GM12864 (cell line): ENCODE data around the gene OR6S1.

ENCODE experiments used
- DNase-seq: peaks from one replicate; pipeline ENCODE4 v3.0.0-alpha.2; 2011; ENCODE audit warnings: low read depth
- H3K4me3 ChIP-seq: 2 replicates; pipeline ENCODE4 v1.5.1; 2011; ENCODE audit warnings: mild to moderate bottlenecking, low read depth, low read length, control low read depth
- TF ChIP-seq, protein P1 (sequence below): IDR thresholded peaks from 2 replicates; pipeline ENCODE4 v1.5.1; 2011; ENCODE audit warnings: low read depth, mild to moderate bottlenecking, moderate library complexity, low read length, control low read depth, inconsistent platforms; ENCODE audit errors: missing control alignments

Gene OR6S1

DNA sequence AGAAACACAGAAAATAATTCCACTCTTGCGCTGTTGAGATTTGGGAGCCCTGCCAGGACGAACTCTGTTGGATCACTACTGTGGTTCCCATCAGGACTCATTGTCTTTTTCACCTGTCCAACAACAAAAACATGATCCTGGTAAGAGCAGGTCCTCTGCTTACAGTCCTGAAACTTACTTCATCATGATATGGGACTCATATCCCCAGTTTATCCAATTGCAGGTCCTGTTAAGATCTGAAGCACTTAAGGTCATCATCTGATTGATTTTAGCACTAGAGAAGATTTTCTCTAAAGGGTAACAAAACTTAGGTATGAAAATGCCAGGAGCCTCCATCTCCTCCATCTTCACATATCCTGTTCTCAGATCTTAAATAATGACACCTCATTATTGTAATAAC lies at the start of gene OR6S1:
Gene OR6S1 (minus strand): TSS at position 101 of the 400 bp plus-strand sequence. CDS start 0 bp downstream, at position 101.
- DNase-seq, result no peak
- TF ChIP-seq, protein P1, sequence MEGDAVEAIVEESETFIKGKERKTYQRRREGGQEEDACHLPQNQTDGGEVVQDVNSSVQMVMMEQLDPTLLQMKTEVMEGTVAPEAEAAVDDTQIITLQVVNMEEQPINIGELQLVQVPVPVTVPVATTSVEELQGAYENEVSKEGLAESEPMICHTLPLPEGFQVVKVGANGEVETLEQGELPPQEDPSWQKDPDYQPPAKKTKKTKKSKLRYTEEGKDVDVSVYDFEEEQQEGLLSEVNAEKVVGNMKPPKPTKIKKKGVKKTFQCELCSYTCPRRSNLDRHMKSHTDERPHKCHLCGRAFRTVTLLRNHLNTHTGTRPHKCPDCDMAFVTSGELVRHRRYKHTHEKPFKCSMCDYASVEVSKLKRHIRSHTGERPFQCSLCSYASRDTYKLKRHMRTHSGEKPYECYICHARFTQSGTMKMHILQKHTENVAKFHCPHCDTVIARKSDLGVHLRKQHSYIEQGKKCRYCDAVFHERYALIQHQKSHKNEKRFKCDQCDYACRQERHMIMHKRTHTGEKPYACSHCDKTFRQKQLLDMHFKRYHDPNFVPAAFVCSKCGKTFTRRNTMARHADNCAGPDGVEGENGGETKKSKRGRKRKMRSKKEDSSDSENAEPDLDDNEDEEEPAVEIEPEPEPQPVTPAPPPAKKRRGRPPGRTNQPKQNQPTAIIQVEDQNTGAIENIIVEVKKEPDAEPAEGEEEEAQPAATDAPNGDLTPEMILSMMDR, result no peak
- H3K4me3 ChIP-seq, result no peak within 1 kb of the TSS

- no peak overlapping the region for H3K4me3 ChIP-seq
- TF ChIP-seq, protein P1, result peak; percentile 75
- DNase-seq, result no peak
These were observed 49.6 kb upstream of the OR6S1 start for GRCh38 chr14:20690848-20691640.

- TF ChIP-seq, protein P1, result no peak
- no peak for DNase-seq
- H3K4me3 ChIP-seq, result no peak within 1 kb of the TSS
These were observed 46.8 kb upstream of the OR6S1 start, which contains the start of gene ANG for GRCh38 chr14:20688167-20688839. Gene ANG (plus strand): TSS chr14:20688764. CDS start chr14:20693565, 4,801 bp downstream.

DNA sequence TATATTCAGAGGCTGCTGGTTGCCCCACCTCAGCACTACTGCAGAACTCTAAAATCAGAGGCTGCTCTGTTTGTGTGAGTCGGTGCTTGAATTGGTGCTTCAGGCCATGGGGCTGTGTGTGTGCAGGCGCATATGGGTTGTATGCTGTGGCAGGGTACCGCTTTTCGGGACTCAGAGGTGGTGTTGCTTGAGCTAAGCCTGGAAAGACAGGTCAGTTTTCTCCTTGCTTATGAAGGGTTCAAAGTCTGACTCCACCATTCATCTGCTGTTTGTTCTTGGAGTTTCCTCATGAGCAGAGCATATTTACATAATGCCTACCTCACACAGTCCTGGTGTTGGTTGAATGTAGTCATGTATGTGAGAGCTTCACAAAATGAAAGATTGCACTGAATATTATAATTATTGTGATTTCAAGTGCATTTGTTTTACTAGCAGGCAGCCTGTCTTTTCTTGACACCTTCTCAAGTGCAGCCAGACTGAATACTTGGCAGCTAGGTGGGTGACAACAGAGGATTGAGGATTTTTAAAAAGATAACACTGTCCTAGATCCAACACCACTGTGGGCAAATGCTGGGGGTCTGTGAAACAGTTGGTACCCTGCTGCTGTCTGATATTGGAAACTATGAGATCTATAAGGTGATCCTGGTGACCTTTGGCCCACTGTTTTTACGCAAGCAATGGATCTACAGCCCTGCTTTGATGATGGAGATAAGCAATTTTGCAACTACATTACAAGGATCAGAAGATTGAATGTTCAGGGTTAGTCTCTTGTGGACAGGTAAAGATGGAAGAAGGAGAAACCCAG lies 46.1 kb upstream of the OR6S1 start:
- TF ChIP-seq, protein P1, result no peak
- DNase-seq, result no peak
- H3K4me3 ChIP-seq, result no peak overlapping the region

DNA sequence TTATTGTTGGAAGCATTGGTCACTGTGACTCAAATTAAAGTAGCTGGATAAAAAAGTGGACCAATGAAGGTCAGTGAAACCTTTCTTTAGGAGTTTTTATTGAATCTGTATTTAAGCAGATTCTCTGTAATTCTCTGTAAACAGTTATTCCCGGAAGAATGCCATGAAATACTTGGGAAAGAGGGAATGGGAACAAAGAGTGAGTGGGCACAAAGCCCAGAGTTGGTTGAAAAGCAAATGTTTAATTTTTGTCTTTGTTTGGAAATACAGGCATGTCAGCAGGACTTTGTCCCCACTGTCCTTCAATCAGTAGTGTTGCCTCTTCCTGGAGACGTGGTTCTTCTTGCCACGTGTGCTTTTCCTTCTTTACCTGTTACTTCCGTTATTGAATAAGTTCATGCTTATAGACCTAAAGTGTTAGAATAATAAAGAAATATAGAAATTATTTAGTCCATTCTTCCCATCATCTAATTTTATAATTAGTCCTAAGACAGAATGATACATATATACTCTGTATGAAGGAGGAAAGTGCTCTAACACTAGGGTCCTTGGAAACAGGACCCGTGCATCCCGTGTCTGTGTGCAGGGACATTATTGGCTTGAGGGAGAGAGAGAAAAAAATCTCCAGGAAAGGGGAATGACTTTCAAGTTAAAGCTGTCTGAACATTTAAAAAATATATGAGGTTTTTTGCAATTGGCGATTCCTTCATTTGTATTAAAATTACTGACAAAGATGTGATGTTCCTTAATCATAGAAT lies 45.1 kb upstream of the OR6S1 start:
- no peak overlapping the region for H3K4me3 ChIP-seq
- TF ChIP-seq, protein P1, result no peak
- no peak for DNase-seq
